ENCODE results near the gene FZD8. TPM values are rescaled to one million over a fixed set of nuclear protein-coding genes. Genes with fewer than 3 reads are reported as not detected.
A peak's percentile ranks its signal among the peaks of the same experiment; 100 is the strongest.

The FZD8 gene
- total RNA-seq, 1 experiment from 2014 or later = 13.7 TPM

GRCh38 chr10:35607475-35608327, 34.4 kb downstream of the FZD8 start:
- peak; percentile 21 for DNase-seq (ENCODE audit: low spot score)
- TF ChIP-seq ZNF138 (CRISPR knock-in tag; conservative IDR thresholded peaks at IDR 0.05) = no peak
- no peak for TF ChIP-seq FOXP1 (CRISPR knock-in tag; IDR thresholded peaks at IDR 0.05; ENCODE audit: borderline replicate concordance)
- no peak for TF ChIP-seq STAT6 (CRISPR knock-in tag; conservative IDR thresholded peaks at IDR 0.05; ENCODE audit: low read depth)
- no peak for TF ChIP-seq ZNF416 (CRISPR knock-in tag; IDR thresholded peaks at IDR 0.05)
- no peak for TF ChIP-seq ZMAT4 (CRISPR knock-in tag; IDR thresholded peaks at IDR 0.05)
- no peak for TF ChIP-seq NR1H2 (CRISPR knock-in tag; IDR thresholded peaks at IDR 0.05)
- TF ChIP-seq ARID4B (CRISPR knock-in tag; IDR thresholded peaks at IDR 0.05; ENCODE audit: borderline replicate concordance) = no peak
- TF ChIP-seq RORB (CRISPR knock-in tag; IDR thresholded peaks at IDR 0.05) = no peak
- no peak for TF ChIP-seq MYBL2 (CRISPR knock-in tag; IDR thresholded peaks at IDR 0.05)
- TF ChIP-seq ZNF396 (CRISPR knock-in tag; IDR thresholded peaks at IDR 0.05; ENCODE audit: borderline replicate concordance) = no peak
- TF ChIP-seq ERG (CRISPR knock-in tag; IDR thresholded peaks at IDR 0.05) = no peak
- TF ChIP-seq EMX1 (CRISPR knock-in tag; IDR thresholded peaks at IDR 0.05) = no peak
- no peak for TF ChIP-seq ZBTB21 (CRISPR knock-in tag; IDR thresholded peaks at IDR 0.05; ENCODE audit: borderline replicate concordance)
- no peak for TF ChIP-seq ZNF512 (CRISPR knock-in tag; IDR thresholded peaks at IDR 0.05; ENCODE audit: borderline replicate concordance)
- TF ChIP-seq IRF1 (CRISPR knock-in tag; IDR thresholded peaks at IDR 0.05) = no peak
- no peak for TF ChIP-seq MAX (CRISPR knock-in tag; IDR thresholded peaks at IDR 0.05)
- no peak for TF ChIP-seq ATF1 (CRISPR knock-in tag; IDR thresholded peaks at IDR 0.05)
- peaks cover 2% of the 10 kb centered on the region; the same call in 1 of the 2 replicates for H3K4me1 Mint-ChIP-seq
- peak overlapping the region; percentile 52 for H3K4me3 Mint-ChIP-seq
- peaks cover 11% of the 10 kb centered on the region for H3K36me3 Mint-ChIP-seq
- POLR2A ChIA-PET = no interaction called here
- CTCF ChIA-PET = interaction anchor here (0.6 to 0.9 kb wide), 2 partner anchors 33 to 1211 kb away, joined by 3 read pairs; no protein-coding TSS in a partner anchor
- peaks cover 28% of the 10 kb centered on the region for H3K27me3 Mint-ChIP-seq (ENCODE audit: low read depth)
- H3K27ac Mint-ChIP-seq = no peak overlapping the region
- ATAC-seq = peak; percentile 36; the same call in 1 of the 2 replicates
- peaks cover 12% of the 10 kb centered on the region for H3K9me3 Mint-ChIP-seq

Data from WTC11 (cell line).